HEK293 (cell line): ENCODE measurements around the gene COA4.

ENCODE experiments used
- BCL11A ChIP-seq: fragments of 450-650 bp; formaldehyde crosslinking; IDR thresholded peaks from 2 replicates; pipeline ENCODE4 v1.5.1; 2016; ENCODE audit warnings: low read depth, missing biosample characterization, missing genetic modification characterization
- CTCF ChIP-seq: fragments of 450-650 bp; formaldehyde crosslinking; IDR thresholded peaks from 2 replicates; pipeline ENCODE4 v1.5.1; 2016; ENCODE audit warnings: missing biosample characterization, missing genetic modification characterization
- REST ChIP-seq: fragments of 450-650 bp; formaldehyde crosslinking; IDR thresholded peaks from 2 replicates; pipeline ENCODE4 v1.5.1; 2016; ENCODE audit warnings: missing biosample characterization, missing genetic modification characterization
- ZBTB7A ChIP-seq: fragments of 450-650 bp; formaldehyde crosslinking; IDR thresholded peaks from 2 replicates; pipeline ENCODE4 v1.5.1; 2016; ENCODE audit warnings: low read depth, missing biosample characterization, missing genetic modification characterization
- ZBTB8A ChIP-seq: fragments of 450-650 bp; formaldehyde crosslinking; IDR thresholded peaks from 2 replicates; pipeline ENCODE4 v1.5.1; 2016; ENCODE audit warnings: missing biosample characterization, missing genetic modification characterization
- ZFP3 ChIP-seq: fragments of 450-650 bp; formaldehyde crosslinking; IDR thresholded peaks from 2 replicates; pipeline ENCODE4 v1.5.1; 2016; ENCODE audit warnings: low read depth, missing biosample characterization, missing genetic modification characterization
- ZNF18 ChIP-seq: fragments of 450-650 bp; formaldehyde crosslinking; IDR thresholded peaks from 2 replicates; pipeline ENCODE4 v1.5.1; 2016; ENCODE audit warnings: missing biosample characterization, missing genetic modification characterization
- ZNF449 ChIP-seq: fragments of 450-650 bp; formaldehyde crosslinking; IDR thresholded peaks from 2 replicates; pipeline ENCODE4 v1.5.1; 2017; ENCODE audit warnings: missing biosample characterization, mild to moderate bottlenecking, missing genetic modification characterization, moderate library complexity
- ZNF639 ChIP-seq: fragments of 450-650 bp; formaldehyde crosslinking; IDR thresholded peaks from 2 replicates; pipeline ENCODE4 v1.5.1; 2016; ENCODE audit warnings: missing biosample characterization, missing genetic modification characterization
- ZNF660 ChIP-seq: fragments of 450-650 bp; IDR thresholded peaks from 2 replicates; pipeline ENCODE4 v1.5.1; 2018; ENCODE audit warnings: missing biosample characterization, mild to moderate bottlenecking, missing genetic modification characterization

- TF ChIP-seq CTCF (tag by site-specific recombination) (no peak), ZNF449 (tag by site-specific recombination) (no peak), ZBTB7A (tag by site-specific recombination) (no peak), ZNF639 (tag by site-specific recombination) (no peak), ZFP3 (tag by site-specific recombination) (no peak), BCL11A (no peak), REST (tag by site-specific recombination) (no peak), ZNF660 (tag by site-specific recombination) (no peak), ZBTB8A (no peak), ZNF18 (tag by site-specific recombination) (no peak)
Observed at GRCh38 chr11:73833067-73833466, 43.6 kb downstream of the COA4 start.
